Midbrain (tissue), 1 donor: ENCODE results near the gene MAT2B.
"Not testable (repeated sequence)": the region's sequence is repeated elsewhere in the genome, so short reads cannot be mapped to it uniquely, and the experiment has no call there.

Experiments used
- DNase-seq: peaks from one replicate; lab custom pipeline; 2025; lab: John Stamatoyannopoulos, UW

Gene MAT2B

DNA sequence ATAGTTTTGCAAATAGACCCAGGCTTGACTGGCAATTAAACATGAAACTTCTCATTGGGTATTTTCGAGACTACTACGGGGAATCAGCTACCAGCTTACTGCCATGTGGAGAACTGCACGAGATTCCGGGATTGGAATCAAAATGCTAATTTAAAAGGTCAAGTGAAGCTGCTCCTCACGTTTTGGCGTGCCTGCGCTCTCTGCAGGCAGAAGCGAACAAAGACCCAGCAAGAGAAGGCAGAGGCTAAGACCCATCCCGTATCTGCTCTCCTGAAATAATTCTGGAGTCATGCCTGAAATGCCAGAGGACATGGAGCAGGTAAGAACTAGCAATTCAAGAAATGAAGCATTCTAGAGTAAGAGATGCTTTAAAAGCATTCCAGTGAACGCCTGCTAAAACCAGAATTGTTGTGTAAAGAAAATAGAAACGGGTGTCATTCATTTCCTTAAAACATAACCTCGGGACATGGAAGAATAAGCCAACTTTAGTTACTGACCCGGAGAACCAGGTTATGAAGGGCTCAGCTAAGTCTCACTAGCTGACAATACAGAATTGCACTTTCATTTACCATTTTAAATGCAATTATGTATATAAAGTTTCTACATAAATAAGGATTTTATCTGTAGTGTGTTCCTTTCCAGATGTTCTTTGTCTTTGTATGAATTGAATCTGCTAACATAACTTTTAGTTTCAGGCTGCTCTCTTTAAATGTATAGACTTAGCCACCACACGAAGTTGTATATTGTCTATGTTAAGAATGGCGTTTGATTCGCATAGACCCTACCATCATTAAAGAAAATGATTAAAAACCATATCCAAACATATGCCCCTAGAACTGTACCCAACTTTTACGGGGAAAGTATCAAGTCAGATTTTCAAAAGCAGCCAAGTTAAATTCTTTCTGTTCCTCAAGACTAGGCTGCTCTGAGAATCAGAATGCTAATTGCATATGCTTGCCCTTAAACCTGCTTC lies 2.0 kb upstream of the MAT2B start:
- DNase-seq: peak; percentile 66

DNA sequence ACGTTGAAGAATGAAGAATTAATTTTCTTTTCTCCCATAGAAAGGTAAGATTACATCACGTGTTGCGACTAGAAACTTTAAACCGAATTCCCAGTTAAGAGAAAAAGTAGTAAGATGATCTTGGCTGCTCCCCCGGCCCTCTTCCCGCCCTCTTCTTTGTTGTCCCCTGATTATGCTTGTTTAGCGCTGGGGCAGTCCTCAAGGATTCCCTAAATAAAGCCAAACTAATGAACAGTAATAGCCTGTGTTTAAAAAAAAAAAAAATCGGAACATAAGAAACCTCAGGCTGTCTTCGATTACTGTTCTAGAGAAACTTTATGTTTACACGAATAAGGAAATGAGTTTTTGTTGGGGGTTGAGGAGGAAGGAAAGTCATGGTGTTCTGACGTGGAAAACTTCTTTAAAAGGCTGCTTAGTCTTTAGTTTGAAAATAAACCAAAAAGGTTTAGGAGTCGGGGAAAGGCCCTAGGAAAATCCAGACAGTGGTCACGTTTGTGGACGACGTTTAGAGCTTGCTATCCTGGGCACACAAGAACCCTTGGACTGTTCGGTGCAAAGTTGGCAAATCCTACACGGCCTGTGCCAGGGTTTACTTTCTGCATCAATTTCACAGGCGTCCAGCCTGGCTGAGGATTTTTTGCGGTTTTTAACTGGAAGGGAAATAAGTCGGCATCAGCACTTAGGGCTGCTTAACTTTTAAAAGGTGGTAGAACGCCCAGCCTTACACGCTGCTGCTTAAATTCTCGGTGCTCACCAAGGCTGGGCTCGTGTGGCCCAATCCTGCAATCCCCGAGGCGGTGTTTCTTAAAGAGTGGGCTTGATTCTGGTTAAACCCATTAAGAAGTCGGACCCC lies 1.1 kb upstream of the MAT2B start:
- DNase-seq: peak; percentile 63

DNA sequence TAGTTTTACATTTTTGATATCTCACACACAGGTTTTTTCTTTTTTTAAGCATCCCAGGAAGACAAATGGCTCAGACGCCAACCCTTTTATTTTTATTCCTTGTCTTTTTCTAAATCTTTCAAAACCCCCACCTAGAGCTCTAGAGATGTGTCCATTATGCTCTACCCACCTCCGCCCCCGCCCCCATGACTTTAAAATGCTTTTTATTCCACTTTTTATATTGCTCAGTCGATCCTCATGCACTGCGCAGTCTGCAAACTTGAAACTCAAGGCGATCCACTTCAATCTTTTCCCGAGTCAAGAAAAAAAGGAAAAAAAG lies 411 bp upstream of the MAT2B start:
- no peak for DNase-seq

DNA sequence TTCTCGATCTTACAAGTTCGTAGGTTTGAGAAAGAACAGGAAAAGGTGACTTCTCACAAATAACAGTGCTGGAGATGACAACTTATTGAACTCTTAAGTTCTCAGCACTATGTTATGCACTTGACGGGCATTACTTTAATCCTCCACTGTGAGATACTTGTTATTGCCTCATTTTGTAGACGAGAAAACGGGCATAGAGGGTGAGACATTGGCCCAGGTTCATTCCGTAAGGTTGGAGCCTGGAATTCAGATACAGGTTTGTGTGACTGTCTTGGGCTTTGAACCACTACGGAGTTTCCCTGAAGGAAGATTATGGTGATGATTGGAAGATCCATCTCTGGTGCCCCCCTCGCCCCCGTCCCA lies 657 bp downstream of the MAT2B start:
- DNase-seq: no peak

DNA sequence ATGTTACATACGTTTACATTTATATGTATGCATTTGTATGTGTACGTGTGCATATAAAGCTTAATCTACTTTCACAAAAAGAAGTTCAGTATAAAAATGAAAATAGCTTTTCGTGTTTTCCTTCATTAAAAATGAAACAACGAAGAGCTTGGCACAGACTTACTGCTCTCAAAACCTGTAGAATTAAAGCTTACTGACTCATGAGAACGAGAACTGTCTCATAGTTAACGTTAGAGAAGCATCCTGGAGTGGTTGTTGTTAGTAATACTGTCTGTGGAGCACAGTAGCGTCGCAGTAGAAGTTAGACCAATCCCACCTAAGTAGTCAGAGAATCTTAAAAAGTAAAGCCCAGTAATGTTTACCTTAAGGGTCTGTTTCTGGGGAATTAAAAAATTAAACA lies 1.3 kb downstream of the MAT2B start:
- DNase-seq: peak; percentile 8

DNA sequence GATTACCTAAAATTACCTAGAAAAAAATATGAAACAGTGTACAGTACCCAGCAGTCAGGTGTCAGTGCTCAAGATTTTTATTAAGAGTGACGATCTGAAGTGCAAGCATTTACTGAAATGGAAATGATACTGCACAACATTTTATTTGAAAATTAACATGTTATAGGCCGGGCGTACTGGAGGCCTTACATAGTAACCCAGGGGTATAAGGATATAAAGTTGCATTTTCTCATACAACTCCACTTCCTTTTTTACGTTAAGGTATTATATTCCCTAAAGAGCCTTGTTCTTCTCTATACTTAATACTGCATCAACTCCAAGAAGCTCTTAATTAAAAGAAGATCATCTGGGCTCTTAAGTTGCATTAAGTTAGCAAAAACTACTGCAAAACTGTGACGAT lies 3.3 kb downstream of the MAT2B start:
- DNase-seq: no peak

DNA sequence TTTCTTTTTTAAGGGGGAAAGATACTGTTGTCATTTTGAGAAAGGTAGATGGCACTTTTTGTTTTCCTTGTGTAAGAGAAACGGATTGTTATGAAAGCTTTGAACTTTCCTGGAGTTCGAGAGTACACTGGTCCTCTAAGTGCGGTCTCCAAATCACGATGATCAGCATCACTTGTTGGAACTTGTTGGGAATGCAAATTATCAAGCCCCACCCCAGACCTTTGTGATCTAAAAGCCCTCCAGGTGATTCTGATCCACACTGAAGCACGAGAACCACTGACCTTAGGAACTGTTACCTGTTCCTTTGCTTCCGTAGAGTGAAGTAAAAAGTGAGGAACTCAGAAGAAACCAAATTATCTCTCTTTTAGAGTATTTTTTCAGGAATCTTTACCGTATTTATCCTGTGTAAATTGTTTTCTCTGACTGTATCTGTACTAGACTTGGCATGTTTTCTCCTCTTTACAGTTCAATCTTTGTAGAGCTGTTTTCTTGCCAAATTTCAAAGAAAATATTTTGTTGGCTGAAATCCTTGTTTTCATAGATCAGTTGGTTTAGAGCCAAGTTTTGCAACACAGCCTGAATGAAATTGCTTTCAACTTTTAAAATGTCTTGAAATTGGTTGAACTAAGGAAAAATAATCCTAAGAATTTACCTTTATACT lies 4.0 kb downstream of the MAT2B start:
- no peak for DNase-seq

DNA sequence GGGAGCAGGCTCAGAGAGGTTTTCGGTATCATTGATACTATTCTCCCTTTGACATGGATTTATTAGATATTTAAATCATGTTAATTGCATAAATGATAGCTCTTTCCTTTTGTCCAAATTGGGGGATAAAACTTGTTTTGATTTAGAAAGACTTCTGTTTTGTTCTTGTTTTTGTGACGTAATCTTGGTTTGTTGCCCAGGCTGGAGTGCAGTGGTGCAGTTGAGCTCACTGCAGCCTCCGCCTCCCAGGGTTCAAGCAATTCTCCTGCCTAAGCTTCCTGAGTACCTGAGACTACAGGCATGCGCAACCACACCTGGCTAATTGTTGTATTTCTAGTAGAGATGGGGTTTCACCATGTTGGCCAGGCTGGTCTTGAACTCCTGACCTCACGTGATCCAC lies 7.1 kb downstream of the MAT2B start:
- DNase-seq: peak; percentile 22

DNA sequence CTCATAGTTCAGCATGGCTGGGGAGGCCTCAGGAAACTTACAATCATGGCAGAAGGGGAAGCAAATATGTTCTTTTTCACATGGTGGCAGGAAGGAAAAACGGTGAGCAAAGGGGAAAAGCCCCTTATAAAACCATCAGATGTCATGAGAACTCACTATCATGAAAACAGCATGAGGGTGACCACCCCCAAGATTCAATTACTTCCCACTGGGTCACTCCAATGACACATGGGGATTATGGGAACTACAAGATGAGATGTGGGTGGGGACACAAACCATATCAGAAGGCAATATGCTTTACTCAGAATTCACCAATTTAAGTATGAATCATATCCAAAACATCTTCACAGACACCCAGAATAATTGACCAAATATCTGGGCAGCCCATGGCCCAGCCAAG lies 19.7 kb downstream of the MAT2B start:
- no peak for DNase-seq

DNA sequence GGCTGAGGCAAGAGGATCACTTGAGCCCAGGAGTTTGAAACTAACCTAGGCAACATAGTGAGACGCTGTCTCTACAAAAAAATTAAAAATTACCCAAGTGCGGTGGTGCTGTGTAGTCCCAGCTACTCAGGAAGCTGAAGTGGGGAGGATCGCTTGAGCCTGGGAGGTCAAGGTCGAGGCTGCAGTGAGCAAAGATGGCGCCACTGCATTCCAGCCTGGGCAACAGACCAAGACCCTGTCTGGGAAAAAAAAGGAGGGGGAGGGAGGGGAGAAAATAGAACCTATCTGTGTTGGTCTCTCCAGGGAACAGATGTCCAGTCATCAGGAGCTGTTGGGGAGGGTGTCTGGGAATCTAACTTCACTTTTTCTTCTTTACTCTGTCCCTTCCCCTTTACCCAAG lies 24.3 kb downstream of the MAT2B start:
- DNase-seq: no peak

DNA sequence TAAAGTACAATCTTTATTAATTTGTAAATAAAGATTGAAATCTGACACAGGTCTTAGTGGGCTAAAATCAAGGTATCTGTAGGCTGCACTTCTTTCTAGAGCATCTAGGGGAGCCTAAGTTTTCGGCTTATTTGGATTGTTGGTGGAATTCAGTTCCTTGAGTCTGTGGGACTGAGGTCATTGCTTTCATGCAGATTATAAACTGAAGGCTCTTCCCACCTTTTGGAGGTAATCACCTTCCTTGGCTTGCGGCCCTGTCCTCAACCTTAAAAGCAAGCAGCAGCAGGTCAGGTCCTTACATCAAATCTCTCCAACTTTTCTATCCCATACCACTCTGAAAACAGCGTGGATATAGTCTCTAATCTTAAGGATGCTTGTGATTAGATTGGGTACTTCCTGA lies 25.9 kb downstream of the MAT2B start:
- DNase-seq: no peak

DNA sequence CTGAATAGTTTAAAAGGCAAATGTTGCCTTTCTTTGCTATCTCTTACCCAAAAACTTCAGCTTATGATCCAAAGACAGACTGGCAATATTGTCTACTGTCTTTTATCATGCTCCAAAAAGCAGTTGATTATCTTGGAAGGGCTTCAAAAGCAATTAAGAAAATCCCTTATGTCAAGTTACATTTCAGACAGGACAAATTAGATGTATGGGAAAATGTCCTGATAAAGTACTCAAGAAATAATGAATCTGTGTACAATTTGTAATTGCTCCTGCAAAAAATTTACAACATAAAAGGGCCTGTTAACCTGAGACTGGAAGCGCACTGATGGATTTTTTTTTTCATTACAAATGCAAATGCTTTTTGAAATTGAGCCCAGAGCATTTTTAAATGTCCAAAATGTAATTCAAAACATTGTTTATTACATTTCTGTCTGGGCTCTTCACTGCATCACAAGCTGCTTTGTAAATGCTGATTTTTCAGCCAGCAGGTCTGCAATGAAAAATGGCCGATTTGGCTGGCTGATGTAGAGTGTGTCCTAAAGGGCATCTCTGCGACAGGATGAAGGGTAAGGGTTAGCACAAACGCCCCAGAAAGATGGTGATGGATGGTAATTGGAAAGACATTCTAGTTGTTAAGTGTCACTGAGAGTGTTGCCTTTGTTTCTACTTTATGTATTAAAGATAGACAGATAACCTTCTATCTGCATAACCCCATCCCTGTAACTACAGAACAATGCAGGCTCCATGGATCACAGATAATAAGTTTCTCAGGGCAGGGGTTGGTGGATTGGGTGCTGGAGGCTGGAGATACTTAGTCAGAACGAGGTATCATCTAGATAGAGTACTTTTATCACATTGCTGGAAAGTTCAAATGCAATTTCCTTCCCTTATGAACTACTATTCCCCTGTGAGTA lies 27.0 kb downstream of the MAT2B start:
- DNase-seq: no peak

DNA sequence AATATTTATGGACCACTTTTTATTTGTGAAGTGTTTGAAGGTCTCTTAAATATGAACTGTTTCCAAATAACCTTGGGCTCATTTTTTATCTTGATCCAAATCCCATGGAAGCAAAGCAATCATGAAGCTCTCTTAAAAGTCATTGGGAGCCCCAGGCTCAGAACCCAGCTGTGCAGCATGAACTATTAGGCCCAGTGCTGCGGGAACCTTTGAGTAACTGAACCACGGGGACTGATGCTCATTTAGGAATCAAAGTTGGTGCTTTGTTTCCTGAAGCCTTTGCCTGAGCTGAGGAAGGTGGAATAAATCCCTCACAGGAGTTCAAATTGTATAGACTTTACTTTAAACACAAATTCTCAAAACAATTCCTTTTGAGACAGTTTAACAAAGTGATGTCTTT lies 27.8 kb downstream of the MAT2B start:
- no peak for DNase-seq

DNA sequence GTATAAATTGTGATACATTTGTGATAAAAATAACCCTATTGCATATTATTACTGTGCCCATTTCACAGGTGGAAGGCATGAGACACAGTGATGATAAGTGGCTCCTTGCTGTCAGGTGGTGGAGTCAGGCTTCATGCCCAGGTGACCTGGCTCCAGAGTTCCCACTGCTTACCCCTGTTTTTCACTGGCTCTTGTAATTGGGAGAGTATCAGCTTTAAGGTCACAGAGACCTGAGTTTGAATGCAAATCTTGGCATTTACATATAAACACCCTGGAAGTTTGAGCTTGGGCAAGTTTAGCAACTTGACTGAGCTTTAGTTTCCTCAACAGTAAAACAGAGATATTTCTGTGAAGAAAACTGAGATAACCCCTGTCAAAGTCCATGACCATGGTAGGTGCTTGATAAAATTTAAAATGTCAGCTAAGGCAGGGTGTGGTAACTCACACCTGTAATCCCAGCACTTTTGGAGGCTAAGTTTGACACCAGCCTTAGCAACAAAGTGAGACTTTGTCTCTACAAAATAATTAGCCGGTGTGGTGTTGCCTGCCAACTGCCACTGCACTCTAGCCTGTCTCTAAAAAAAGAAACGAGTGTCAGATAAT lies 29.2 kb downstream of the MAT2B start:
- DNase-seq: no peak

DNA sequence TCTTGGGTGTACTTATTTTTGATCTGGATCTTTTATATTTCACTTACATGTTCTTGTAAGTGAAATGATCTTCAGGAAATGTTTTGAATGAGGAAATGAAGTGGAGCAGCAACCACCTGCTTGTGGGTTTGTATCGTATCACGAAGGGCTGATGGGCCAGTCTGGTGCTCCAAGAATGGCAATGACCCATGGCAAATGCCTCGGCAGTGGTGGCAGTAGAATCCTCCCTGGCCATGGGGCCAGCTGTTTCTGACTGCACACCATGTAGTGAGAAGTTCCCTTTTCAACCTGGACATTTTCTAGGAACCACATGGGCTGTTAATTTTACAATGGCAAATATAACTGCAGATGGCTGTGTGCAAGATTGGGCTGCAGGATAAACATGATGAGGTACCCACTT lies 29.9 kb downstream of the MAT2B start:
- no peak for DNase-seq

DNA sequence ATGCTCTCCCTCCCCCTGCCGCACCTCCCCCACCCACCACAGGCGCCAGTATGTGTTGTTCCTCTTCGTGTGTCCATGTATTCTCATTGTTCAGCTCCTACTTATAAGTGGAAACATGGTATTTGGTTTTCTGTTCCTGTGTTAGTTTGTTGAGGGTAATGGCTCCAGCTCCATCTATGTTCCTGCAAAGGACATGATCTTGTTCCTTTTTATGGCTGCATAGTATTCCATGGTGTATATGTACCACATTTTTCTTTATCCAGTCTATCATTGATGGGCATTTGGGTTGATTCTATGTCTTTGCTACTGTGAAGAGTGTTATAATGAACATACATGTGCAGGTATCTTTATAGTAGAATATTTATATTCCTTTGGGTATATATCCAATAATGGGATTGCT lies 31.0 kb downstream of the MAT2B start:
- DNase-seq: not testable (repeated sequence)

DNA sequence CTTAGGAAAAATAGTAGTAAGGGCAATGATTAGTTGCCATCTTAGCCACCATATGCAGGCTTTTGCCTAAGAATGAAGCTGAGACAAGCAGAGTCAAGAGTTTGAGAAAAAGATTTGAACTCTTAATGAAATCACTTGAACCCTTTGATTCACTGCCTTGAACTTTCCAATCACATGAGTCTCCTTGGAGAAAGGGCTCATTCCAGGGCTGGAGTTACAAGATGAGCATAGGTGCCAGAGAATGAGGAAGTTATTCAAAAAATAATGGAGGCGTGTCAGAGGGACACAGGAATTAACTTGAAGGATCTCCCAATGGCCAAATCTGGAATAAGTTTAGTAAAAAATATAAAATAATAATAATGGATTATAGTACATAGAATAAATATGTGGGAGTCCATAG lies 35.3 kb downstream of the MAT2B start:
- no peak for DNase-seq

DNA sequence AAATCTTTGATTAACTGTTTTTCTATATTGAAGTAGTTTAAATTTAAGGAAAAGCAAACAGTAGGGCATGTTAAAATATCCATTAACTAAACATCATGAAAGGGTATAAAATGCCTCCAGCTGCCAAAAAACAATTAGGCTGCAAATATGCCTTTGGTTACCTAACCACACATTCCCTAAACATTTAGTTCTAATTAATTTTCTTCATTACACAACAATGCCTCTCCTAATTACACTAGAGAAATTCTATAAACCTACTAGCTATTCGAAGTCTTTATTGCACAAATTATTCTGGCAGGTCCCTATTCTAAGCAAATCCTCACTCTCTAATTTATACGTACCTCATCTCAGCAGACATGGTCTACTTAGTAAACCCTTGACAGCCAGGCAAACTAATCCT lies 37.4 kb downstream of the MAT2B start:
- no peak for DNase-seq

DNA sequence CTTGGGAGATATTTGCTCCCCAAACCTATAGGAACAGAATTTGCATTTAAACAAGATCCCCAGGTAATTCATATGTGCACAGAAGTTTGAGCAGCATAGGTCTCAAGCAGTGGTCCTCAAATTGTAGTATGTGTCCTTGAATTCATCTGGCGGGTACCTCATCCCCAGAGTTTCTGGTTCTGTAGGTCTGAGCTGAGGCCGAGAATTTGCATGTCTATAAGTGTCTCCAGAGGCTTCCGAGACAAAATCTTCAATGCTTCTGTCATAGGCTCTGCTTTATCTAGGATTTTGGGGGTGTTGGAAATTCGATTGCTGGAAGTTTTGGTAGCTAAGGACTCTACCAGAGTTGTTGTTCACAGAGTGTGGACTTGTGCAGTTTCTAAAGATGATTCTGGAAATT lies 38.6 kb downstream of the MAT2B start:
- no peak for DNase-seq

DNA sequence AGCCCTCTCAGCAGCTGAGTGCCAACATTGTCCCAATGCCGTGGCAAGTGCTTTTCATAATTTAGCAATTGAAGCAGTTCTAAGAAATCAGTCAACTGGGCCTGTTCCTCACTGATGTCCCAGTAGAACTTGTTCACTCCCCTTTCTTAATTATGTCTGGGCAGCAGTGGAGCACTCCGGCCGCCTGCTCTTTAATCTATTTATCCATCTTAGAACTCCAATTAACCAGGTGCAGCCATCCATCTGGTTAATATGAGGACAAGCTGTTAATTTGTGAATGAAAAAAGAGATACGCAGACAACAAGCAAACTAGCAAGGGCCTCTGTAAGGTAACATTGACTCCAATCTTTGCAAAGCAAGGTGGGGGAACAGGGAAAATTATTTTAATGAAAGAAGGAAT lies 39.4 kb downstream of the MAT2B start:
- no peak for DNase-seq

DNA sequence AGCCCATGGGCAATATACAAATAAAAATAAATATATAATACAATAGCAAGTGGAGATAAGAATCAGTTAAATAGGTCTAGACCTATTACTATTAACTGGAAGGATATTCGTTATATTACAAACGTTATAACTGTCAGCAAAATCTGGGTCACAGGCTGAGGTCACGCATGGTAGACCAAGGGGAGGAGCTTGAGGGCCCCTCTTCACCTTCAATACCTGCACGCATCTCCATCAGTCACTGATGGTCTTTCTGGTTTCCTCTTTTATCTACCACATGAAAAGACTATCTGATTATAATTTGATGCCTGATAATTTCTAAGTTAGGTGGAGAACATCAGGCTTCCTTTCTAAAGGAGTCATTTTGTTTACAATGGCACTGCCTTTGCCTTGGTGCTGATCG lies 43.2 kb downstream of the MAT2B start:
- DNase-seq: no peak
